GM13977 (cell line): ENCODE results near the gene LILRA6.
"Not testable (repeated sequence)": the region's sequence is repeated elsewhere in the genome, so short reads cannot be mapped to it uniquely, and the experiment has no call there.

Source experiments
- DNase-seq: peaks from one replicate; pipeline ENCODE4 v3.0.0; 2012; ENCODE audit warnings: low spot score
- in situ Hi-C: fragments of 300-500 bp; cut with MboI; formaldehyde crosslinking; loops from one replicate; pipeline ENCODE4 v1.12.0; 2022; ENCODE audit warnings: low sequenced_read_pairs, low pct_unique_long_range_greater_than_20kb, mixed read lengths, inconsistent platforms; ENCODE audit not compliant: unreplicated experiment
- TF ChIP-seq, protein P1 (sequence below): IDR thresholded peaks from 2 replicates; pipeline ENCODE4 v1.5.1; 2012; ENCODE audit warnings: mild to moderate bottlenecking, control low read depth; ENCODE audit not compliant: insufficient read depth; ENCODE audit errors: extremely low read depth, missing control alignments

Gene LILRA6

GRCh38 chr19:54279406-54279962, 36.9 kb upstream of the LILRA6 start:
- in situ Hi-C loops, result no loop called here
- TF ChIP-seq, protein P1, sequence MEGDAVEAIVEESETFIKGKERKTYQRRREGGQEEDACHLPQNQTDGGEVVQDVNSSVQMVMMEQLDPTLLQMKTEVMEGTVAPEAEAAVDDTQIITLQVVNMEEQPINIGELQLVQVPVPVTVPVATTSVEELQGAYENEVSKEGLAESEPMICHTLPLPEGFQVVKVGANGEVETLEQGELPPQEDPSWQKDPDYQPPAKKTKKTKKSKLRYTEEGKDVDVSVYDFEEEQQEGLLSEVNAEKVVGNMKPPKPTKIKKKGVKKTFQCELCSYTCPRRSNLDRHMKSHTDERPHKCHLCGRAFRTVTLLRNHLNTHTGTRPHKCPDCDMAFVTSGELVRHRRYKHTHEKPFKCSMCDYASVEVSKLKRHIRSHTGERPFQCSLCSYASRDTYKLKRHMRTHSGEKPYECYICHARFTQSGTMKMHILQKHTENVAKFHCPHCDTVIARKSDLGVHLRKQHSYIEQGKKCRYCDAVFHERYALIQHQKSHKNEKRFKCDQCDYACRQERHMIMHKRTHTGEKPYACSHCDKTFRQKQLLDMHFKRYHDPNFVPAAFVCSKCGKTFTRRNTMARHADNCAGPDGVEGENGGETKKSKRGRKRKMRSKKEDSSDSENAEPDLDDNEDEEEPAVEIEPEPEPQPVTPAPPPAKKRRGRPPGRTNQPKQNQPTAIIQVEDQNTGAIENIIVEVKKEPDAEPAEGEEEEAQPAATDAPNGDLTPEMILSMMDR, result no peak
- DNase-seq, result no peak

- DNase-seq, in situ Hi-C loops: not testable (repeated sequence)
Measured at GRCh38 chr19:54278571-54279195, 36.1 kb upstream of the LILRA6 start.

DNA sequence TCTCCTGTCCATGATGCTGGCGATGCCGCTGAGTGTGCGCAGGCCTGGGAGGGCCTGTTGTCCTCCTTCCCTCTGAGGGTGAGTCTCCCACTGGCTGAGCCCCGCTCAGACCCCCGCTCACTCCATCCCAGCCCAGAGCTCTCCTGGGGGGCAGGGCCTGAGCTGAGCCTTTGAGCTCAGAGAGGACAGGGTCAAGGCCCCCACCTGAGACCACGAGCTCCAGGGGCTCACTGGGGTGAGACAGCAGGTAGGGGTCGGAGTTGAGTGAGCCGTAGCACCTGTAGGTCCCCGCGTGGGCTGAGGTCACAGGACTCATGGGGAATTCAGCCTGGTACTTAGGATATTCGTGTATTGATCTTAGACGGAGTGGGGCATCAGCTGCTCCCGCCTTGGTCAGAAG, 35.5 kb upstream of the LILRA6 start:
- DNase-seq, in situ Hi-C loops: not testable (repeated sequence)

DNA sequence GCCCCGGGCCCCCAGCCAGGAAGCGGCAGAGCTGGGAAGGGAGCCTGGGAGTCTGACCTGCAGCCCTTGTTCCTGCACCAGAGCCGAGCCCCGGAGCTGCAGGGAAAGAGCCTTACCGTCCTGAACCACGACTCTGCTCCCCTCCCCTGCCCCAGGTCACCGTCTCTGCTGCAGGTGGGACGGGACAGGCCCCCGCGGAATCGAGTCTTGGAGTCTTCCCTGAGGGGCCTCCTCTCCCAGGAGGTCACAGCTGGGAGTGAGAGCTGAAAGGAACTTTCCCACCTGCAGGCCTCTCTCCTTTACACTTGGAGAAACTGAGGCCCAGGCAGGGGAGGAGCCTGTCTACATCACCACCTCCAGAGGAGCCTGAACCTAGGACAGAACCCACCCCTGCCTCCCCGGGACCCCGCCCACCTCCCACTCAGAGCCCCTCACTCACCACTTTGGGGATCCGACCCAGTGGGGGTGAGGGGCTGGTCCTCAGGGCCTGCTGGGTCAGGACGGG, 34.6 kb upstream of the LILRA6 start:
- DNase-seq, in situ Hi-C loops: not testable (repeated sequence)

GRCh38 chr19:54275951-54276350, 33.4 kb upstream of the LILRA6 start:
- TF ChIP-seq, protein P1, result no peak
- in situ Hi-C loops, result no loop called here
- no peak for DNase-seq

DNA sequence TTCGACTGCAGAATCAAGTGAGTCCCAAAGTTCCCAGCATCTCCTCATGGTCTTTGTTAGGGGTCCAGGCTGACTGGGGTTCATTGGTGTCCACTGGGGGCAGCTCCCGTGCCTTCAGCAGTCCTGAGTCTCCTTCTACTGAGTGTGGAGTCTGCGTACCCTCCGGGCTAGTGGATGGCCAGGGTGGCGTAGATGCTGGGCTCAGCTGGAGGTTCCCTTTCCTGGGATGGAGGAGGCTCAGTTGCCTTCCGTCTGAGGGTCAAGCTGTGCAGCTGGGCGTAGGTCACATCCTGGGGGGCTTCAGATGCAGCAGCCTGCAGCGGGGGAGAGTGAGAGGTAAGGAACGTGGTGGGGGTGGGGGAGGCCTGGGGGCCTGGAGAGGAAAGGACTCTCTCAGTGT, 31.9 kb upstream of the LILRA6 start:
- DNase-seq, in situ Hi-C loops: not testable (repeated sequence)

GRCh38 chr19:54273821-54274220, 31.2 kb upstream of the LILRA6 start:
- TF ChIP-seq, protein P1, result no peak
- DNase-seq, result no peak
- in situ Hi-C loops, result no loop called here

DNA sequence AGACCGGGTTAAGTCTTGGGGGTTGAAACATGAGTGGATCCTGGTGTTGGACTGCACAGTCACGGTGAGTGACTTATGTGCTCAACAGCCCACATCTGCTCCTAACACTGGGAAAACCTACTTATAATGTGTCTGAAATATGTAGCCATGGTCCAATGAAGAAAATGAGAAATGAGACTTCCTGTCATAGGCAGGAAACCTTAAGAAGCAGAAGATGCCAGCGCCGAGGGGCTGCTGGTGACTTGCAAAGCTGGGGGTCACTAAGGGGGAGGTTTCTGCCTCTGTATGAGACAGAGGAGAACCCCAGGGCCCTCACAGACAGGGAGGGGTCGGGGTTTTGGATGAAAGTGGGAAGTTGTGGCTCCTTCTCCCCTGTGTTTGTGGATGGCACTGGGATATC, 29.6 kb upstream of the LILRA6 start:
- in situ Hi-C loops, DNase-seq: not testable (repeated sequence)

GRCh38 chr19:54271587-54271986, 29.0 kb upstream of the LILRA6 start:
- in situ Hi-C loops, DNase-seq: not testable (repeated sequence)

- in situ Hi-C loops, result no loop called here
- TF ChIP-seq, protein P1, result no peak
- no peak for DNase-seq
Measured at GRCh38 chr19:54271106-54271505, 28.5 kb upstream of the LILRA6 start.
